Measurements from ENCODE around the gene TSPAN11. TPM values are rescaled to one million over a fixed set of nuclear protein-coding genes. Genes with fewer than 3 reads are reported as not detected.
A peak's percentile ranks its signal among the peaks of the same experiment; 100 is the strongest.

Gene TSPAN11
- total and polyA plus RNA-seq, 2 experiments from 2014 or later: 0.51 to 1.9 TPM

- Histone ChIP-seq H3K9me2 (ENCODE audit: insufficient read depth) (no peaks in the 10 kb centered on the region), H3K4me3 (no peak overlapping the region), H3K9me3 (ENCODE audit: low read depth) (no peaks in the 10 kb centered on the region), H3K4me1 (ENCODE audit: insufficient read depth) (no peaks in the 10 kb centered on the region), H3F3A (ENCODE audit: insufficient read depth) (no peaks in the 10 kb centered on the region), H3K79me2 (ENCODE audit: insufficient read depth) (no peaks in the 10 kb centered on the region), H4K20me1 (ENCODE audit: insufficient read depth) (no peaks in the 10 kb centered on the region), H3K27me3 (replicated peaks; ENCODE audit: insufficient read depth) (peaks cover 9% of the 10 kb centered on the region), H3K4me2 (ENCODE audit: unreplicated experiment) (no peak overlapping the region), H3K36me3 (ENCODE audit: low read depth) (no peaks in the 10 kb centered on the region), H3K27ac (no peak overlapping the region), H3K9ac (no peak overlapping the region), H2AFZ (no peak overlapping the region)
- no peak for TF ChIP-seq EZH2phosphoT487 (IDR thresholded peaks at IDR 0.05; ENCODE audit: insufficient read depth, low read depth)
- in situ Hi-C loops (cut with MboI): no loop called here
- WGBS, 2 experiments (ENCODE audit: low coverage in 1 of 2, low lambda C conversion rate in 2 of 2, missing lambda C conversion rate in 2 of 2): 61 to 73% methylated on average over 5 of the region's 5 CpGs
- no peak for DNase-seq
Measured at GRCh38 chr12:30973830-30974229, 47.3 kb downstream of the TSPAN11 start.

GRCh38 chr12:30974746-30975500 lies 48.4 kb downstream of the TSPAN11 start:
- Histone ChIP-seq H3K4me2 (ENCODE audit: unreplicated experiment) (no peak overlapping the region), H4K20me1 (ENCODE audit: insufficient read depth) (no peaks in the 10 kb centered on the region), H3K36me3 (ENCODE audit: low read depth) (no peaks in the 10 kb centered on the region), H3K4me3 (no peak overlapping the region), H3K27me3 (replicated peaks; ENCODE audit: insufficient read depth) (peaks cover 9% of the 10 kb centered on the region), H3K27ac (no peak overlapping the region), H3K9me2 (ENCODE audit: insufficient read depth) (no peaks in the 10 kb centered on the region), H3K79me2 (ENCODE audit: insufficient read depth) (no peaks in the 10 kb centered on the region), H3F3A (ENCODE audit: insufficient read depth) (no peaks in the 10 kb centered on the region), H2AFZ (no peak overlapping the region), H3K9ac (no peak overlapping the region), H3K4me1 (ENCODE audit: insufficient read depth) (no peaks in the 10 kb centered on the region), H3K9me3 (ENCODE audit: low read depth) (no peaks in the 10 kb centered on the region)
- TF ChIP-seq EZH2phosphoT487 (IDR thresholded peaks at IDR 0.05; ENCODE audit: insufficient read depth, low read depth) (no peak), EZH2 (IDR thresholded peaks at IDR 0.05; ENCODE audit: insufficient read depth, poor library complexity, severe bottlenecking) (no peak)
- WGBS, 2 experiments (ENCODE audit: low coverage in 1 of 2, low lambda C conversion rate in 2 of 2, missing lambda C conversion rate in 2 of 2): 78% methylated on average over 18 to 19 of the region's 20 CpGs
- DNase-seq: no peak
- in situ Hi-C loops (cut with MboI): no loop called here

DNA sequence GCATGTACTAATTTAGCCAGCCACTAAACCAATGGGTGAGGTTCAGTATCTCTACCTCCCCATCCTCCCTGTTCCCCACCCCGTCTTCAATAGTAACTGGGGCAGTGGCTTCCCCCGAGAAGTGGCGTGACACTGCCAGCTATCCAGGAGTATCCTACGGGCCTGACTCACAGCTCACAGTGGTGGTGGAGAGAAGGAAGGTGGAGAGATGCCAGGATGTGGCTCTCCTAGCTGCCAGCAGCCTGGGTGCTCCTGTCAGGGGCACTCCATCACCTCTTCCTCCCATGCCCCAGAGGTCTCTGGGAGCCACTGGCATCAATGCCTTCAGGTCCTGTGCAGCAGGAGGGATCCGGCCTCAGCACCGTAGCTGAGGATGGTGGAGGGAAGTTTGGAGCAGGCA lies 49.0 kb downstream of the TSPAN11 start:
- Histone ChIP-seq H3K36me3 (ENCODE audit: low read depth) (no peaks in the 10 kb centered on the region), H3K4me1 (ENCODE audit: insufficient read depth) (no peaks in the 10 kb centered on the region), H3K27ac (no peak overlapping the region), H3K79me2 (ENCODE audit: insufficient read depth) (no peaks in the 10 kb centered on the region), H3K4me3 (no peak overlapping the region), H3F3A (ENCODE audit: insufficient read depth) (no peaks in the 10 kb centered on the region), H3K9ac (no peak overlapping the region), H4K20me1 (ENCODE audit: insufficient read depth) (no peaks in the 10 kb centered on the region), H2AFZ (no peak overlapping the region), H3K9me2 (ENCODE audit: insufficient read depth) (no peaks in the 10 kb centered on the region), H3K9me3 (ENCODE audit: low read depth) (no peaks in the 10 kb centered on the region), H3K4me2 (ENCODE audit: unreplicated experiment) (no peak overlapping the region), H3K27me3 (replicated peaks; ENCODE audit: insufficient read depth) (peaks cover 9% of the 10 kb centered on the region)
- WGBS, 2 experiments (ENCODE audit: low coverage in 1 of 2, low lambda C conversion rate in 2 of 2, missing lambda C conversion rate in 2 of 2): 61 to 64% methylated on average over 6 of the region's 6 CpGs
- TF ChIP-seq EZH2phosphoT487 (IDR thresholded peaks at IDR 0.05; ENCODE audit: insufficient read depth, low read depth): no peak
- no peak for TF ChIP-seq EZH2 (IDR thresholded peaks at IDR 0.05; ENCODE audit: insufficient read depth, poor library complexity, severe bottlenecking)
- DNase-seq: peak; percentile 14
- in situ Hi-C loops (cut with MboI): no loop called here

GRCh38 chr12:30976206-30976605 lies 49.7 kb downstream of the TSPAN11 start:
- Histone ChIP-seq H3K9me3 (ENCODE audit: low read depth) (no peaks in the 10 kb centered on the region), H3K79me2 (ENCODE audit: insufficient read depth) (no peaks in the 10 kb centered on the region), H3F3A (ENCODE audit: insufficient read depth) (no peaks in the 10 kb centered on the region), H3K36me3 (ENCODE audit: low read depth) (no peaks in the 10 kb centered on the region), H3K27ac (no peak overlapping the region), H4K20me1 (ENCODE audit: insufficient read depth) (no peaks in the 10 kb centered on the region), H3K27me3 (replicated peaks; ENCODE audit: insufficient read depth) (peaks cover 2% of the 10 kb centered on the region), H3K4me2 (ENCODE audit: unreplicated experiment) (no peak overlapping the region), H2AFZ (no peak overlapping the region), H3K9me2 (ENCODE audit: insufficient read depth) (no peaks in the 10 kb centered on the region), H3K4me3 (no peak overlapping the region), H3K4me1 (ENCODE audit: insufficient read depth) (no peaks in the 10 kb centered on the region), H3K9ac (no peak overlapping the region)
- in situ Hi-C loops (cut with MboI): no loop called here
- TF ChIP-seq EZH2 (IDR thresholded peaks at IDR 0.05; ENCODE audit: insufficient read depth, poor library complexity, severe bottlenecking): no peak
- TF ChIP-seq EZH2phosphoT487 (IDR thresholded peaks at IDR 0.05; ENCODE audit: insufficient read depth, low read depth): no peak
- no peak for DNase-seq
- 35 to 36% methylated on average over 7 of the region's 7 CpGs for WGBS, 2 experiments (ENCODE audit: low coverage in 1 of 2, low lambda C conversion rate in 2 of 2, missing lambda C conversion rate in 2 of 2)
